SK-N-SH treated with all-trans-retinoic acid at 6 μM for 48 hours (cell line): ENCODE data around the gene ZNF391.
"Not testable (repeated sequence)": the region's sequence is repeated elsewhere in the genome, so short reads cannot be mapped to it uniquely, and the experiment has no call there.

Experiments used
- ATAC-seq: fragments of 200-7000 bp; cut with Tn5 transposase; 3 replicates; pipeline ENCODE4 v1.9.1; 2020; ENCODE audit warnings: mild to moderate bottlenecking, moderate library complexity
- ARNTL ChIP-seq: fragments of 450-650 bp; formaldehyde crosslinking; IDR thresholded peaks from 2 replicates; pipeline ENCODE4 v1.5.0; 2020; ENCODE audit warnings: low read depth, mild to moderate bottlenecking, moderate library complexity, borderline replicate concordance
- BACH2 ChIP-seq: fragments of 250-450 bp; sonication (Bioruptor Pico); IDR thresholded peaks from 2 replicates; pipeline ENCODE4 v1.9.0; 2021; ENCODE audit warnings: mild to moderate bottlenecking, borderline replicate concordance
- CREB5 ChIP-seq: fragments of 250-450 bp; sonication (Bioruptor Pico); IDR thresholded peaks from 2 replicates; pipeline ENCODE4 v1.5.1; 2020; ENCODE audit warnings: low read depth, mild to moderate bottlenecking, moderate library complexity
- CSDC2 ChIP-seq: fragments of 250-450 bp; sonication (Bioruptor Pico); IDR thresholded peaks from 2 replicates; pipeline ENCODE4 v1.5.0; 2020; ENCODE audit warnings: mild to moderate bottlenecking, moderate library complexity
- ESRRG ChIP-seq: fragments of 250-450 bp; sonication (Bioruptor Pico); IDR thresholded peaks from 2 replicates; pipeline ENCODE4 v1.6.1; 2021; ENCODE audit warnings: mild to moderate bottlenecking
- GLIS3 ChIP-seq: fragments of 250-450 bp; sonication (Bioruptor Pico); IDR thresholded peaks from 2 replicates; pipeline ENCODE4 v1.5.0; 2020; ENCODE audit warnings: mild to moderate bottlenecking, moderate library complexity
- ISL1 ChIP-seq: fragments of 250-450 bp; sonication (Bioruptor Pico); IDR thresholded peaks from 2 replicates; pipeline ENCODE4 v2.1.2; 2022; ENCODE audit warnings: mild to moderate bottlenecking, moderate library complexity
- OSR1 ChIP-seq: fragments of 250-450 bp; sonication (Bioruptor Pico); IDR thresholded peaks from 2 replicates; pipeline ENCODE4 v1.8.0; 2022; ENCODE audit warnings: moderate library complexity, mild to moderate bottlenecking, inconsistent platforms
- PATZ1 ChIP-seq: fragments of 250-450 bp; sonication (Bioruptor Pico); IDR thresholded peaks from 2 replicates; pipeline ENCODE4 v1.8.0; 2020; ENCODE audit warnings: mild to moderate bottlenecking, moderate library complexity, borderline replicate concordance
- PPARA ChIP-seq: fragments of 250-450 bp; sonication (Bioruptor Pico); IDR thresholded peaks from 2 replicates; pipeline ENCODE4 v1.5.0; 2020; ENCODE audit warnings: mild to moderate bottlenecking, borderline replicate concordance
- RARB ChIP-seq: fragments of 250-450 bp; sonication (Bioruptor Pico); IDR thresholded peaks from 2 replicates; pipeline ENCODE4 v1.8.0; 2021; ENCODE audit warnings: mild to moderate bottlenecking, moderate library complexity
- TCF4 ChIP-seq: fragments of 250-450 bp; sonication (Bioruptor Pico); IDR thresholded peaks from 2 replicates; pipeline ENCODE4 v1.8.0; 2021; ENCODE audit warnings: mild to moderate bottlenecking, moderate library complexity, borderline replicate concordance
- TOX ChIP-seq: fragments of 250-450 bp; sonication (Bioruptor Pico); IDR thresholded peaks from 2 replicates; pipeline ENCODE4 v1.8.0; 2021; ENCODE audit warnings: mild to moderate bottlenecking, moderate library complexity, borderline replicate concordance
- ZC3H10 ChIP-seq: fragments of 250-450 bp; sonication (Bioruptor Pico); IDR thresholded peaks from 2 replicates; pipeline ENCODE4 v1.5.1; 2021; ENCODE audit warnings: mild to moderate bottlenecking, moderate library complexity
- ZFP3 ChIP-seq: fragments of 250-450 bp; sonication (Bioruptor Pico); IDR thresholded peaks from 2 replicates; pipeline ENCODE4 v1.5.0; 2020; ENCODE audit warnings: mild to moderate bottlenecking, moderate library complexity
- ZFP30 ChIP-seq: fragments of 450-650 bp; formaldehyde crosslinking; IDR thresholded peaks from 2 replicates; pipeline ENCODE4 v1.5.0; 2022; ENCODE audit warnings: mild to moderate bottlenecking, moderate library complexity
- ZNF565 ChIP-seq: fragments of 450-650 bp; formaldehyde crosslinking; conservative IDR thresholded peaks from 2 replicates; pipeline ENCODE4 v1.5.0; 2020; ENCODE audit warnings: low read depth, mild to moderate bottlenecking, moderate library complexity
- ZNF70 ChIP-seq: fragments of 450-650 bp; formaldehyde crosslinking; IDR thresholded peaks from 2 replicates; pipeline ENCODE4 v1.5.0; 2020; ENCODE audit warnings: mild to moderate bottlenecking, moderate library complexity
- ZNF8 ChIP-seq: fragments of 450-650 bp; formaldehyde crosslinking; IDR thresholded peaks from 2 replicates; pipeline ENCODE4 v1.5.0; 2020; ENCODE audit warnings: mild to moderate bottlenecking, moderate library complexity
- TF ChIP-seq, protein P1 (sequence below): fragments of 250-450 bp; sonication (Bioruptor Pico); IDR thresholded peaks from 2 replicates; pipeline ENCODE4 v1.5.1; 2021; ENCODE audit warnings: mild to moderate bottlenecking, moderate library complexity
- TF ChIP-seq, protein P2 (sequence below): fragments of 250-450 bp; sonication (Bioruptor Pico); IDR thresholded peaks from 2 replicates; pipeline ENCODE4 v1.8.0; 2021; ENCODE audit warnings: low read depth, mild to moderate bottlenecking, moderate library complexity, borderline replicate concordance

Gene ZNF391

DNA sequence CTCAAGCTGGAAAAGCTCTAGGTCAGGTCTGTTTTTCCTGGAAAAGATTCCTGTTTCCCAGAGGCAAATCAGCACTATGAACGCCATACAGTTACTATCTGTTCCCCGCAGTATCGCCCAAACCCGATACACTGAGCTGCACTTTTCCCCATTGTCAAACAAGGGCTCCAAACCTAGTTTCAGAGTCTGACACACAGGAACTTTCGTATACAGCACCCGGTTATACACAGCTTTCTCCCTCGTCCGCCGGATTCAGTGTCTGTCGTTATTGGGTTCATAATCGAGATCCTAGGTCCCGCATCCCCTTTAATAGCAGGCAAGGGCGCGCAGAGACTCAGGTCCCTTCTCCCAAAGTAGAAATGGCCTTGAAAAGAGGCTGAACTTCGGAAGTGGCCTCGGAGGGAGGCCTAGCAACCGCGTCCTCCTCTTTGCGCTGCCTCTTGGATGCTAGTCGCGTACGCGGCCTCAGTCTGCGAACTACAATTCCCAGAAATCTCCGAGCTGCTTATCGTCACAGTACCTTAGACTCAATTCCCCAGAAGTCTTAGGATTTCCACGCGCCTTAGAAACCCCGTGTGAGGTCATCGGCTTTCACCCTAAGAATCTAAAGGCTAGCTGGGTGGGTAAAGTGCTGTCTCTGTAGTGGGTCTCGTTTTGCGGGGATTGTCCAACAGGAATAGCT is 34.2 kb downstream of the ZNF391 start:
- ATAC-seq = no peak
- TF ChIP-seq PPARA (CRISPR knock-in tag) (no peak), ARNTL (CRISPR knock-in tag) (no peak), ZFP3 (CRISPR knock-in tag) (no peak), CSDC2 (CRISPR knock-in tag) (no peak), TOX (no peak), ZFP30 (CRISPR knock-in tag) (no peak), ZNF8 (CRISPR knock-in tag) (no peak), ZC3H10 (CRISPR knock-in tag) (no peak), CREB5 (CRISPR knock-in tag) (no peak), PATZ1 (CRISPR knock-in tag) (no peak), BACH2 (CRISPR knock-in tag) (no peak), ZNF70 (CRISPR knock-in tag) (no peak), GLIS3 (no peak), TCF4 (no peak), RARB (CRISPR knock-in tag) (no peak)
- TF ChIP-seq, protein P1, sequence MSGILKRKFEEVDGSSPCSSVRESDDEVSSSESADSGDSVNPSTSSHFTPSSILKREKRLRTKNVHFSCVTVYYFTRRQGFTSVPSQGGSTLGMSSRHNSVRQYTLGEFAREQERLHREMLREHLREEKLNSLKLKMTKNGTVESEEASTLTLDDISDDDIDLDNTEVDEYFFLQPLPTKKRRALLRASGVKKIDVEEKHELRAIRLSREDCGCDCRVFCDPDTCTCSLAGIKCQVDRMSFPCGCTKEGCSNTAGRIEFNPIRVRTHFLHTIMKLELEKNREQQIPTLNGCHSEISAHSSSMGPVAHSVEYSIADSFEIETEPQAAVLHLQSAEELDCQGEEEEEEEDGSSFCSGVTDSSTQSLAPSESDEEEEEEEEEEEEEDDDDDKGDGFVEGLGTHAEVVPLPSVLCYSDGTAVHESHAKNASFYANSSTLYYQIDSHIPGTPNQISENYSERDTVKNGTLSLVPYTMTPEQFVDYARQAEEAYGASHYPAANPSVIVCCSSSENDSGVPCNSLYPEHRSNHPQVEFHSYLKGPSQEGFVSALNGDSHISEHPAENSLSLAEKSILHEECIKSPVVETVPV (CRISPR knock-in tag) = no peak
- TF ChIP-seq, protein P2, sequence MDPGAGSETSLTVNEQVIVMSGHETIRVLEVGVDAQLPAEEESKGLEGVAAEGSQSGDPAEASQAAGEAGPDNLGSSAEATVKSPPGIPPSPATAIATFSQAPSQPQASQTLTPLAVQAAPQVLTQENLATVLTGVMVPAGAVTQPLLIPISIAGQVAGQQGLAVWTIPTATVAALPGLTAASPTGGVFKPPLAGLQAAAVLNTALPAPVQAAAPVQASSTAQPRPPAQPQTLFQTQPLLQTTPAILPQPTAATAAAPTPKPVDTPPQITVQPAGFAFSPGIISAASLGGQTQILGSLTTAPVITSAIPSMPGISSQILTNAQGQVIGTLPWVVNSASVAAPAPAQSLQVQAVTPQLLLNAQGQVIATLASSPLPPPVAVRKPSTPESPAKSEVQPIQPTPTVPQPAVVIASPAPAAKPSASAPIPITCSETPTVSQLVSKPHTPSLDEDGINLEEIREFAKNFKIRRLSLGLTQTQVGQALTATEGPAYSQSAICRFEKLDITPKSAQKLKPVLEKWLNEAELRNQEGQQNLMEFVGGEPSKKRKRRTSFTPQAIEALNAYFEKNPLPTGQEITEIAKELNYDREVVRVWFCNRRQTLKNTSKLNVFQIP = no peak

DNA sequence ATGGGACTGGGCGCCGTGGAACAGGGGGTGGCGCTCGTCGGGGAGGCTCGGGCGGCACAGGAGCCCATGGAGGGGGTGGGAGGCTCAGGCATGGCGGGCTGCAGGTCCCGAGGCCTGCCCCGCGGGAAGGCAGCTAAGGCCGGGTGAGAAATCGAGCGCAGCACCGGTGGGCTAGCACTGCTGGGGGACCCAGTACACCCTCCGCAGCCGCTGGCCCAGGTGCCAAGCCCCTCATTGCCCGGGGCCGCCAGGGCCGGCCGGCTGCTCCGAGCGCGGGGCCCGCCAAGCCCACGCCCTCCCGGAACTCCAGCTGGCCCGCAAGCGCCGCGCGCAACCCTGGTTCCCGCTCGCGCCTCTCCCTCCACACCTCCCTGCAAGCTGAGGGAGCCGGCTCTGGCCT is 36.3 kb downstream of the ZNF391 start:
- ATAC-seq = not testable (repeated sequence)

- no peak for ATAC-seq
- no peak for TF ChIP-seq PPARA (CRISPR knock-in tag)
- TF ChIP-seq CREB5 (CRISPR knock-in tag) = no peak
- TF ChIP-seq, protein P1 (CRISPR knock-in tag) = no peak
- TF ChIP-seq ARNTL (CRISPR knock-in tag) = no peak
- no peak for TF ChIP-seq ISL1 (CRISPR knock-in tag)
- TF ChIP-seq ESRRG = no peak
- TF ChIP-seq ZNF565 (CRISPR knock-in tag) = no peak
- no peak for TF ChIP-seq ZFP30 (CRISPR knock-in tag)
- TF ChIP-seq TOX = no peak
- TF ChIP-seq ZNF70 (CRISPR knock-in tag) = no peak
- no peak for TF ChIP-seq OSR1 (CRISPR knock-in tag)
- TF ChIP-seq CSDC2 (CRISPR knock-in tag) = no peak
- no peak for TF ChIP-seq GLIS3
- no peak for TF ChIP-seq ZFP3 (CRISPR knock-in tag)
- no peak for TF ChIP-seq TCF4
- no peak for TF ChIP-seq PATZ1 (CRISPR knock-in tag)
Observed at GRCh38 chr6:27426045-27426620, 37.6 kb downstream of the ZNF391 start.
